OCI-M2 (cell line): ENCODE measurements around the gene GLOD4.
"Not testable (repeated sequence)": the region's sequence is repeated elsewhere in the genome, so short reads cannot be mapped to it uniquely, and the experiment has no call there.

ENCODE experiments used
- DNase-seq: peaks from one replicate; lab custom pipeline; 2025; ENCODE audit not compliant: unreplicated experiment; lab: John Stamatoyannopoulos, UW

The GLOD4 gene

GRCh38 chr17:778096-778495 lies 4.0 kb downstream of the GLOD4 start:
- DNase-seq: no peak

DNA sequence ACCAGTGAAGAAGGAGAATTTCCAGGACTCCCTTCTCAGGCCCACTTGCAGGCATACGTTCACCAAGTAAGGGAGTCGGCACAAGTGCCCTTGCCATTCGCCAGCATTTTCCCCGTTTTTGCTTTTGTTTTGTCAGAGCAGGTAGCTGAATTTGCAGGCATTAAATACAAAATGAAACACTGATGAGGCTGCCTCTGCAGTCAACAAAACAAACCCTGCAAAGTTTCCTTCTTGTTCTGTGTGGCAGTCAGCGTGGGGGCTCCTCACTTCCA lies 7.8 kb downstream of the GLOD4 start:
- DNase-seq: no peak

GRCh38 chr17:773467-774312 lies 8.4 kb downstream of the GLOD4 start:
- no peak for DNase-seq

DNA sequence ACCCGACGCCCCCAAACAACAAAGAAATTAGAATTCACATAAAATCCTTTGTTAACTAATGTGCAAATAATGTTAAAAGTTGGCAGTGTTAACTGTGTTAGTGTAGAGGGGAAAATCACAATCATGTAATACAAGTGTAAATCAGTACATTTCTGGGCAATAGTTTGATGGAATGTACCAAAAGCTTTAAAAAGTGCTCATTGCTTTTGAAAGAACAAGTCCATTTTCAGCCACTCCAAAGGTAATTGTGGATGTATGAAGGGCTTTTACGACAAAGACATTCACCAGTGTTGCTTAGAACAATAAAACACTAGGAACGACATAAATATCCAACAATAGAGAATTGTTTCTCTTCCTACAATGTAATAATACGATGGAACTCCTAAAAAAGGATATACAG lies 9.1 kb downstream of the GLOD4 start:
- no peak for DNase-seq

- DNase-seq: no peak
These were observed 15.0 kb downstream of the GLOD4 start for GRCh38 chr17:767076-767475.

- no peak for DNase-seq
These were observed 21.7 kb downstream of the GLOD4 start for GRCh38 chr17:760371-760770.

DNA sequence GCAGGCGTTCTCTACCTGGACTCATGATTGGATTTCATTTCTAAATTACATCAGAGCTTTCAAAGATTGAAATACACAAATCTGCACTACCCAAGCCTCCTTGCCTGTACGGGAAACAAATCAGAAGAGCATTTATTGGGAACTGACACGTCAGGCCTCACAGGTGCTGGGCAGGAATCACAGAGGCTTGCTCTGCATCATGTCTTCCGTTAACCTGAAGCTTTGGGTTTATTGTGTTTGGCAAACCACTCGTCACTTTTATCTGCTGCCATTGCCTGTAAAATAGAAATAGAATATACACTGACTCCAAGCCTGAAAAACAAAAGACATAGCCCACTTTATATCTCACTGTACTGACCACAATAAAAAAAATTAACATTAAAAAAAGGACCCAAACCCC lies 22.1 kb downstream of the GLOD4 start:
- DNase-seq: no peak

GRCh38 chr17:756010-756567 lies 26.0 kb downstream of the GLOD4 start:
- not testable (repeated sequence) for DNase-seq

- DNase-seq: not testable (repeated sequence)
These were observed 26.6 kb downstream of the GLOD4 start for GRCh38 chr17:755319-755961.

- no peak for DNase-seq
These were observed 28.7 kb downstream of the GLOD4 start for GRCh38 chr17:753418-753817.

DNA sequence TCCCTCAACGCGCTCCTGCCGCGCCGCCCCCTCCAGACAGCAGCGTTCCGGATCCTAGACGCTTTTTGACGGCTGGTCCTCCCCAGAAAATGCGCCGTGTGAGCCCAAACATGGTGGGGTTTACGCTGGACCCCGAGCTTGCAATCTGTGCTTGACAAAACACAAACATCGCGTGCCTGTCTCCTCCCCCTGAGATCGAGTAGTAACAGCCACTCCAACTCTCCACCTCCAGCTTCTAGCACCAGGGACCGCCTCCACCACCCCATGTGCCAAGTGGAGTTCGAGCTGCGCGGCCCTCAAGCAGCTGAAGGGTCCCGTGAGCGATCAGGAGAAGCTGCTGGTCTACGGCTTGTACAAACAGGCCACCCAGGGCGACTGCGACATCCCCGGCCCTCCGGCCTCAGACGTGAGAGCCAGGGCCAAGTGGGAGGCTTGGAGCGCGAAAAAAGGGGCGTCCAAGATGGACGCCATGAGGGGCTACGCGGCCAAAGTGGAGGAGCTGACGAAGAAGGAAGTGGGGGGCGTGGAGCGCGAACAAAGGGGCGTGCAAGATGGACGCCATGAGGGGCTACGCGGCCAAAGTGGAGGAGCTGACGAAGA lies 29.4 kb downstream of the GLOD4 start:
- DNase-seq: no peak

DNA sequence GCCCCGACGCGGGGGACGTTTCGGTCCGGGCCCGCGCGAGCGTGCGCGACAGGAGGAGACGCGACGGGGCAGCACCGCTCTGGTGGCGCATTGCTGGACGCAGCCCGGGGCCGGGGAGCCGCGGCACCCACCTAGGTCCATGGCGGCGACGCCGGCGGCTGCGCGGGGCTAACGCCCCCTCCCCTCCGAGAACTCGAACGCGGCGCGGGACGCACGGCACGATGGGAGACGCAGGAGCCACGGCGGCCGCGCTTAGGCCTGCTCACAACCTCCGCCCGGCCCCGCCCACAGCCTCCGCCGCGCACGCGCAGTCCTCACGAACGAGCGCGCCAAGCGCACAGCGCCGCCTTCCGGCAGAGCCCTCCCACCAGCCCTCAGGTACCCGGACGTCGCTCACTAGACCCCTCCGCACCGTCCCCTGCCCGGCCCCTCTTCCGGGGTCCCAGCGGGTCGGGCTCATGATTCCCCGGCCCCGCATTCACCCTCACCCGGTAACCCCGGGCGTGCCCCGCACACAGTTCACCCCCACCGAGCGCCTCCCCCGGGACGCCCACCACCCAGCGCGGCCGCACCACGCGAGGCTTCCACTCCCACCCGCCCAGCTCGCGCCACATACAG lies 30.0 kb downstream of the GLOD4 start, which contains the start of gene GEMIN4:
Gene GEMIN4, minus strand, starts transcription at position 263 of the 618 bp plus-strand sequence. Its CDS starts 122 bp downstream, at position 141.
- DNase-seq: peak; percentile 52

DNA sequence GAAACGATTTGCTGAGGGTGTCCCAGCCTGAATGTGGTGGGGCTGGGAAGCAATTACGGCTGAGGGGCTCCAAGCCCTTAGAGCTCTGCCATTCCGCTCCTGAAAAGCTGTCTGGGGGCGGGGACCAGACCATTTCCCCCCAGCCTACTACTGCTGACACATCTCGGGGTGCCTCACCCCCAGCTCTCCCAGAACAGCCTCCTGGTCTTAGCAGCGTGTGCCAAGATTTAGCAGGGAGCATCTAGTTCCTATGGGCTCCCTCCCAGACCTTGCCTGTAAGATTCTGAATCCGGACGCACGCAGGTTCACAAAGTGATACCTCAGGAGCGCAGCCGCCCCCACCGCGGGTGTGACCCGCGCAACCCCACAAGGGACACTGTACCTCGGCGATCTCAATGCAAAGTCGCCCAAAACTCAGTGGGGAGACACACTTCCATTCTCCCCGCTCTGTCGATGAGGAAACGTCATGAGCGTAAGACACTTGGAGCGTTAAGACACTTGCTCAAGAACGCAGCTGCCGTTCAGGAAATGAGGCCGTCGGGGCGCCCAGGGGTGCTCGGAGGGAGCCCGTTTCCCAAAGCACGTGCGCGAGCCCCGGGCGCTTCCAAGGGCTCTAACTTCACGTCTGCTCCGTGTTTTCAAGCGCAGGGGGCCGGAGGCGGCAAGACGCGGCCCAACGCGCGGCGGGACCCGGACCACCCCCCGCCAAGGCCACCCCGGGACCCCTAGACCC lies 30.6 kb downstream of the GLOD4 start:
- no peak for DNase-seq

DNA sequence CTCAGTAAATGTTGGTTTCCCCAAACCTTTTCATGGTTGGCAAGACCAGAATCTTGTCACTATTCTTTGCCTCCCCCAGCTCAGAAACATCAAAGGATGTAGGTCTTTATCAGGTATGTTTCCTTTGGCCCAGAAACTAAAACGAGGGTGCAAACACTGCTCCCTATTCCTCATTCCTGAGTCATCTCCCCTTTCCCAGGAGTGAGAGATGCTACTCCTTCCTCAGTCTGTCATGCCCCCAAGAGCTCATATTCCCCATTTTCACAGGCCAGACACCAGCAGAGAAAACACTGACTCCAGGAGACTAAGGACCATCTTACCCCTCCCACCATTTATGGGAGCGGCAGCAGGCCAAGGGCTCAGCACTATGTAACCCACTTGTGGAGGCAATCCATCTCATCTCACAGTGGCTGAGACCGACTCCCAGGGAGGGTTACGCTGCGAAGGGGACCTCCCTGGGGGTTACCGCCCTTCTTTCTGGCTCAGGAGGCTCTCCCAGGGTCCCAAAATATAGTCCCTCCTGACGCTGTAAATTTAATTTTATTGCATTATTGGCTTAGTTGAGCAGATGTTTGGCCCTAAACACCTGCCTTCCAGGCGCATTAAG lies 31.5 kb downstream of the GLOD4 start:
- no peak for DNase-seq

DNA sequence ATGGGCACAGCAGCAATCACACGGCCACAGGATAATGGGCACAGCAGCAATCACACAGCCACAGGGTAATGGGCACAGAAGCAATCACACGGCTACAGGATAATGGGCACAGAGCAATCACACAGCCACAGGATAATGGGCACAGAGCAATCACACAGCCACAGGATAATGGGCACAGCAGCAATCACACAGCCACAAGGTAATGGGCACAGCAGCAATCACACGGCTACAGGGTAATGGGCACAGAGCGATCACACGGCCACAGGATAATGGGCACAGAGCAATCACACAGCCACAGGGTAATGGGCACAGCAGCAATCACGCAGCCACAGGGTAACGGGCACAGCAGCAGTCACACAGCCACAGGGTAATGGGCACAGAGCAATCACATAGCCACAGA lies 32.7 kb downstream of the GLOD4 start:
- not testable (repeated sequence) for DNase-seq

- DNase-seq: not testable (repeated sequence)
These were observed 33.5 kb downstream of the GLOD4 start for GRCh38 chr17:748604-749003.

GRCh38 chr17:746783-747629 lies 35.1 kb downstream of the GLOD4 start:
- DNase-seq: no peak

DNA sequence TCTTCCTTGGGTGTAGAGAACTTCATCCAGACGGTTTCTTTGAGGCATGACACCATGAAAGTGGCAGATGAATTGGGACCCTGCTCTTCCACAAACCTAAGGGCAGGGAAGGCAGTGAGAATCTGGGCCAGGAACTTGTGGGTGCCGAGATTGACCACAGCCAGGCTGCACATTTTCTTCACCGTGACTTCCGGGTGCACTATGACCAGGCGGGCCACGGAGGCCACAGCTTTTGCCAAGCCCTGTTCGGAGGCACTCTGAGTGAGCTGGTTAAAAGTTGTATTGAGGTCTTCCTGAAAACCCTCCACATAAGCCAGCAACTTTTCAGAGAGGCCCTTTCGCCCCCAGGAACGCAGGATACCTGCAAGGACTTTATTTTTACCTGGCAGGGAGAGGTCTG lies 35.9 kb downstream of the GLOD4 start:
- no peak for DNase-seq

DNA sequence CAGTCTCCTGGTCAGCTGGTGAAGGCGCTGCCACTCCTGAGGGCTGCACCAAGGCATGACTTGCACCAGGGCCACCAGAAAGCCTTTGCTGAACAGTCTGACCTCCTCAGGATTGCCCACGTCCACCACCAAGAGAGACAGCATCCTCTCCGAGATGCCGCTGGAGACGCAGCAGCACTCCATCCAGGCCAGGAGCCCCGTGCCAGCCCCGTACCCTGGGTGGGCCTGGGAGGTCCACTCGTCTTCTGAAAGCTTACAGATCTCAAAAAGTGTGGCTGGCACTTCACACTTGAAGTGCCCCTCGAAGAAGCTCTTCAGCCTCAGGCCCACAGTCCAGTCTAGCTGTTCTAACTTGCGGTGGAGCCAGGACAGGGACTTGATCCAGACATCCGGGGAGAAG lies 36.7 kb downstream of the GLOD4 start:
- no peak for DNase-seq

- no peak for DNase-seq
These were observed 37.1 kb downstream of the GLOD4 start for GRCh38 chr17:744937-745336.
